HG02571 (cell line): ENCODE data around the gene MAN1A2.
"Not testable (repeated sequence)": the region's sequence is repeated elsewhere in the genome, so short reads cannot be mapped to it uniquely, and the experiment has no call there.

Experiments
- ATAC-seq: cut with Tn5 transposase; IDR thresholded peaks from one replicate; pipeline ENCODE4 v1.9.1; 2021; ENCODE audit warnings: mild to moderate bottlenecking, moderate library complexity; ENCODE audit not compliant: unreplicated experiment

Gene MAN1A2

DNA sequence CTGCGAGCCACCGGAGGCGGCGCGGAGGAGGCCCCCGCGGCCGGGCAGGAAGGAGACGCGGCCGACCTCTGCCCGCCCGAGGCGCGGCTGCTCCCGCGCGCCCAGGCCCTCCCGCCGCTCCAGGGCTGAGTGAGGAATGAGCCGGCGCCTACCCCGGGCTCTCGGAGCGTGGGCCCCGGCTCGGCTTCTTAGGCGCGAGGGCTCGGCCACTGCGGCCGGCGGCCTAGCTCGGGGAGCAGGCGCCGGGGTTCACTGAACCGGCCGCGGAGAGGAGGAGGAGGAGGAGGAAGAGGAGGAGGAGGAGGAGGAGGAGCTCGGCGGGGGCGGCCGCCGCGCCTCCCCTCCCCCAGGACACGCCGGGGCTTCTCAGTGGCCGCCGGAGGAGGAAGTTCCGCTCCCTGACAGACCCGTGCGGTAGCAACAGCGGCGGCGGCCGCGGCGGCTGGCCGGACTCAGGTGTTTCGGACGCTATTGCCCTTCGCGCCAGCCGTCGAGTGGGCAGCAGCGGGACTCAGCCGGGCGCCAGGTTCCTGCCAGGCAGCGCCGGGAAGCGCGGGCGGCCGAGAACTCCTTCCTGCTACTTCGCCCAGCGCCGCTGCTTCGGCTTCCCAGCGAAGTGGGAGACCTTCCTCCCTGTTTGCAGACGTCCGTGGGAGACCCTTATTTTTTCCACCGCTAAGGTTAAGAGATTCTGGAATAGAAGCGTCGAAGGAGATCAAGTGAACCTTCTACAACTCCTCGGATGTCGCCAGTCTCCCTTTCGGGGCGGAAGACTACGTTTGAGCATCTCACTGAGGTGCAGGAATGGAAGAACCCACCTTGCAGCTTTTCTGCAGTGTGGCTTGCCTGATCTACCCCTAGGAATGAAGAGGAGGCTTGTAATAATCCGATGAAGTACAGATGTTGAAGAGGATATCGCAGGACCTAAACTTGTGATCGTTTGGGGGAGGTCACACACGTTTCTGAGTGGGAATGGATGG is at the start of gene MAN1A2:
MAN1A2 (plus strand) TSS at position 404 of the 980 bp plus-strand sequence. CDS start 735 bp downstream, outside the sequence.
- ATAC-seq: peak; percentile 66

DNA sequence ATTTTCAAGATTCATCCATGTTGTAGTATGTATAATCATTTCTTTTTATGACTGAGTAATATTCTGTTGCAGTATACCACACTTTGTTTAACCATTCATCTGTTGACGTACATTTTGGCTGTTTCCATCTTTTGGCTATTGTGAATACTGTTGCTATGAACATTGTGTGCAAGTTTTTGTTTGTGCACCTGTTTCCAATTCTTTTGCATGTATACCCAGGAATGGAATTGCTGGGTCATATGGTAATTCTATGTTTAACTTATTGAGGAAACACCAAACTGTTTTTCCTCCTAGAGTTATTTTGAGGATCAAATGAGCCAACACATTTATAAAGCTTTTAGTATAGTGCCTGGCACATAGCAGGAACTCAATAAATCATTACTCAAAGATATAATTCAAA is 49.2 kb upstream of the MAN1A2 start:
- no peak for ATAC-seq

DNA sequence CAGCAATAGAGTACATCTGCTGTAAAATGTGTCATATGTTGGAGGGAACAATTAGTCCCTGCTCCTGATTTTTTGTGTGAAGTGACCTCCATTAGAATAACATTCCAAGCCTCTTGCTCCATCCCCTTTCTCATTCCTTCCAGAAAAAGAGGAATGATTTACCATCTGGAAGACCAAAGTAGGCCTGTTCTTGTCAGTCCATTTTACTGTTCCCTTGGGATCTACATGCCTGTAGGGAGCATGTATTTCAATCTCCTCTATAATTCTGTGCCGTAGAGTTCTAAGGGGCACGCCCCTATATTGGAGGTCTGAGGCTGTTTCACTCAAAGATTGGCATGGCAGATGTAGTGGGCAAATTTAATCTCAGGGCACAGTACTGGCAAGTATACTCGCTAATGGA is 48.8 kb upstream of the MAN1A2 start:
- no peak for ATAC-seq

DNA sequence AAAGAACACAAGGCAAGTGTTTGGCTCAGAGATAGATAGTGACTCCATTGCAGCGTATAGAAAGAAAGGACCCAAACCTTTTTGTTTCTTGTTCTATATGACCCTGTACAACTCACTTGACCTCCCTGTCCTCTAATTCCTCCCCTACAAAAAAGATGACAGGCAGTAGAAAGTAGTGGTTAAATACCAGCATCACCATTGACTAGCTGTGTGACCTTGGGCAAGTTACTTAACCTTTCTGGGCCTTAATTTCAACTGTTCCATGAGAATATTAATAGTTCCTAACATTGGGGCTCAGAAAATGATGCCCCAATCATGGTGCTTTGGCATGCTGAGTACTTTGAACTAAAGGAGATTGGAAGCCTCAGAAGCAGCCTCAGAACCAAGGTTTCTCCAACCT is 46.7 kb upstream of the MAN1A2 start:
- ATAC-seq: no peak

DNA sequence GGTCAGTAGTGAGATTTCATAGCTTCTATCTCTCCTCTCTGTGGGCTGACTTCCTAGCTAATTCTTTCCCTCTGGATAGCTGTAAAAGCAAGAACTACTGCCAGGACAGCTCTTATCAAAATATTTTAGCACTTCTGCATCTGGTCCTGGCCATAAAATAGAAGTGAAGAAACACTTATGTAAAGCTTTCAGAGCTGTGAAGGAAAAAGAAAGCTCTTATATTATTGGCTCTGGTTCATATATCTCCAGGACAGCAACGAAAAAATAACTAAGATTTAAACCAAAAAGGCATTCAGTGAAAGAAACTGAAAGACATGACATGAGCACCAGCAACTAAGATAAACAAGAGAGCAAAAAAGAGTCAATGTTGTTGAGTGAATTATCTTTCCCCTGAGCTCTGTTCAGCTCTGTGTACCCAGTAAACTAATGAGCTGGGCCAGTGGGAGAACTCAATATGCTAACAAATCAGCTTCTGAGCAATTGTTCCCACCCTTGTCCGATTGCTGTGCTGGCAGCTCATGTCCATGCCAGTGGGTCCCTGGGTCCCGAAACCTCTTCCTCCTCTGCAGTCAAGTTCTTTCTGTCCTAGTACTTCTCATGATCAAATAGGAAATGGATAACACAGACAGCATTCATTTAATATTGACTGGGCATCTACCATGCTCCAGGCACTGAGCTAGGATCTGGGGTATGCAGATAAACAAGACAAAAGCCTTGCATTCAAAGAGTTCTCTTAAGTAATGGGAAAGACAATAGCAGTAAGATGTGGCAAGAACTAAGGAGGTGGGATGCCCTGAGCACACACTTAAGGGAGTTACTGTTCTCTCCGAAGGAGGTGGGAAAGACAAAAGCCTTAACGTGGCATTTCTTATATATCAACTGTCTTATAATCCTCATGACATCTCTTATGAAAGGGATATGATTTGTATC is 45.3 kb upstream of the MAN1A2 start:
- ATAC-seq: no peak

DNA sequence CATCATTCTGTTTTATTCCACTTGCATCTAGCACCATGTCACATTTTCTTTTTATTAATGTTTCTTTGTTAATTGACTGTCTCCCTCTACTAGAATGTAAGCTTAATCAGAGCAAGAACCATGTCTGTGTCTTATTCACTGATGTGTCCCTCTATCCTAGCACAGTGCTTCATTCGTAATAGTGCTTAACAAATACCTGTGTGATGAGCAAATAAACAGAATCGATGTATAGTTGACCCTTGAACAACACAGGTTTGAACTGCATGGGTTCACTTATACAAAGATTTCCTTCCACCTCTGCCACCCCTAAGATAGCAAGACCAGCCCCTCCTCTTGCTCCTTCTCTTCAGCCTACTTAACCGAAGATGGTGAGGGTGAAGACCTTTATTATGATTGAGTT is 42.9 kb upstream of the MAN1A2 start:
- ATAC-seq: no peak

DNA sequence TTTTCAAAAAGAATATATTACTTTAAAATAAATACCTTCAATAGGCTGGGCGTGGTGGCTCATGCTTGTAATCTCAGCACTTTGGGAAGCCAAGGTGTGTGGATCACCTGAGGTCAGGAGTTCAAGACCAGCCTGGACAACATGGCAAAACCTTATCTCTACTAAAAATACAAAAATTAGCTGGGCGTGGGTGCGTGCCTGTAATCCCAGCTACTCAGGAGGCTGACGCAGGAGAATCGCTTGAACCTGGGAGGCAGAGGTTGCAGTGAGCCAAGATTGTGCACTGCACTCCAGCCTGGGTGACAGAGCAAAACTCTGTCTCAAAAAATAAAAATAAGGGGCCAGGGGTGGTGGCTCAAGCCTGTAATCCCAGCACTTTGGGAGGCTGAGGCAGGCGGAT is 41.2 kb upstream of the MAN1A2 start:
- ATAC-seq: not testable (repeated sequence)

DNA sequence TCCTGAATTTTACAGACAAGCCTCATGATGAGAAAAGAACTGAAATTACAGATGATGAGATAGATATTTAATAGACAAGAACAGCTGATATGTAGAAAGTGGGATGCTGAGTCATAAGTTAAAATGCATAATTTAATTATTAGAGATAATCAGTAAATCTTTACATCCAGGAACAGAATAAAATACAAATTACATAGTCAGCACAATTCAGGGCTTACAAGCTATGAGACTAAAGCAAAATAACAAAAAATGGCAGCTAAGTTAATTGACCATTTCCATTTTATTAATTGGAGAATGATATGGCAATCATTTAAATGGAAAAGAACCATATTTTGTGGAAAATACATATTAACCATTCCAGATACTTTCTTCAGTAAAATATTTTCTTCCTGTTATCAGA is 40.2 kb upstream of the MAN1A2 start:
- no peak for ATAC-seq

DNA sequence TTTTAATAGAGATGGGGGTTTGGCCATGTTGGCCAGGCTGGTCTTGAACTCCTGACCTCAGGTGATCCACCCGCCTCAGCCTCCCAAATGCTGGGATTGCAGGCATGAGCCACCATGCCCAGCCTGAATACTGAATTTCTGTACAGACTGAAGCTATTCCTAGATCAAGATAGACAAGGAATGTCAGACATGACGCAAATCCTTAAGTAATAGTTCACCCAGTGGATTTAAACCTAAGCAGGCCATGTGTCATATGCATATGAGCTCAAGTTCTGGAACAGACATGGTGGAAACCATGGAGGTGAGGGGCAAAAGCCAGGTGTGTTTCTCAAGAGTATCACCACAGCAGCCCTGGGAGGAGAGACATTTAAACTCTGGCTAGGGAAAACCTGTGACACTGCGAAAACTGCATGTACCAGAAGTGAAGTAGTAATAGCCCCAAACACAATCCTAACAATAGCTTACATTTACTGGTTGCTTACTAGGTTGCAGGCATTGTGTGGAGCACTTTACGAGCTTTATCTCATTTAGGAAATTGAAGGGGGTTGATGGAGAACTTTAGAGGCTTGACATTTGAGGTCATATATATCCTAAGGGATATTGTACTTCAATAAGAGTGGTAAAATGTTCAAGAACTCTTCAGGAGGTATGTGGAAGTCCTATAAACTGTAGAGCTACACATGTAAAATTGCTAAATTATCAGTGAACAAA is 31.7 kb upstream of the MAN1A2 start:
- ATAC-seq: no peak

DNA sequence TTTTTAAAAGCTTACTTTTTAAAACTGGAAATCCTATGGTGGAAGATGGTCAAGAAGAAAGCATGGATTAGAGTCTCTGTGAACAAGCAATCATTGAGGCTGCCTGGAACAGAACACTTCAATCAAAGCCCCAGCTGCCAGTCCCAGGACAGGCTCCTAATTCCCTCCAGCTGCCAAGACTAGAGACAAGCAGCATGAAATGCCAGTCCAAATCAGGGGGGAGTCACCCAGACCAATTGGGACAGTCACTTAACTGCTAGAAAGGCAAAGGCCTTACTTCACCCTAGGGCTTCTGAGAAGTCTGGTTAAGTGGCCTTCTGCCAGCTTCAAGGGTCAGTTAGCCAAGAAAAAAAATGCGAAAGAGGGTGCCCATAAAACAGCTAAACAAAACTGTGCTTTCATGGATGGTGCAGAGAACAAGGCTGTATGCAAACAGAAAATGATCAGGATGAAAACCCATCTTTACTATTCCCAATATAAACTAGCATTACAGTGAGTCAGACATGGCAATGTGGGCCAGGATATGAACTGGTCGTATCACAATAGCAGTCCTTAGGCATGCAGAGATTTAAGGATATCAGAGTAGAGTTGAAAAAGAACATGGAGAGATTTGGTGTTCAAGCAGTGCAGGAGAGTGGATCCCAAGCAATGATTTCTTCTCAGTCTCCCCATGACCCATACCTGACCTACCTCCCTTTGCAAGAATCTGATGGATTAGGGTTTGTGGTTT is 31.0 kb upstream of the MAN1A2 start:
- no peak for ATAC-seq

DNA sequence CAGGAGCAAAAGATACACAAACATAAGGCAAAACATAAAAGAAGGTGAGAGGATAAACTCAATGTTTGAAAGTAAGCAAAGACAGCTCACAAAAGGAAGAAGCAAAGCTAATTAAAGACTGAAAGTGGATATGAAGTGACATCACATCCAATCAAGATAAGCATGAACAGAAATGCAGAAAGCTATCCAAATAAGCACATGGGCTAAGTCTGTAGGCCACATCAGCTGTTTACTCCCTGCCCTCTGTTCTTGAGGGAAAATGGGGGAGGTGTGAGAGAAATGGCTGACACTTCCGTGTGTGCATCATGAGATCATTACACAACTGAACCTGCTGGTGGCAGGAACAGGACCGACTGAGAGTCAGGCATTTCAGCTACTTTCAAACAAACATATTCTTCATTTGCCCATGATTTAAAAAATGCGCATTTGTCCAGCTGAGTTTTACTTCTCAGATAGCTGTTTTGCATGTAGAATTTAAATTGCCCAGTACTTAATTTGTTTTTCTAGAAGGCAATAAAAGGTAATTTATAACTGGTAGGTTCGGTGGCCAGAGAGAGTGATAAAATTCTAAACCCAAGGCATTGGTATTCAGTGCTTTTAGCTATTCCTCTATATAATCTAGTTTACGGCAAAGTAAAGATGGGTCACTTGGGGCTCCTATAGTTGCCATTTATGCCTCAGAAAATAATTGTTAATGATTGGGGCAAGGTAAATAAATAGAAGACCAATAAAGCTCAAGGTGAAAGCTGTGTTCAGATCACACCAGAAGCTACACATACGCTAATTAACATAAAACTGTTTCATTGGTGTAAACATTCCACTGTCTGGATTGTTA is 27.2 kb upstream of the MAN1A2 start:
- no peak for ATAC-seq

DNA sequence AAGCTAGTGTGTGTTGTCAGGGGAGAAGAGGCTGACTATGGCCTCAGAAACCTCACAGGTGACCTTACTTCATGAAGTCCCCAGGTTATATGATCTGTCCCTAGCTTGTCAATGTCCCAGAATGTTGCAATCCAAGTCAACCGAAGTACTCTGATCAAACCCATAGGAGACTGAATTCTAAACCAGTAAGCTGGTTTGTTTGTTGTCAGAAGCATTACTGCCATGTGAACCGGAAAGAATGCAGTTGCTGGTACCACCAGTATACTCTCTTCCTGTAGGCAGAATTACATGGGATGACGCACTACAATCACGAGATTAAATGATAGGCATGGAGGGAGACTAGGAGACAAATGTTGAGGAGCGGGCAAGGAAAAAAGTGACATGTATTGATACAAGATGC is 26.1 kb upstream of the MAN1A2 start:
- ATAC-seq: no peak

DNA sequence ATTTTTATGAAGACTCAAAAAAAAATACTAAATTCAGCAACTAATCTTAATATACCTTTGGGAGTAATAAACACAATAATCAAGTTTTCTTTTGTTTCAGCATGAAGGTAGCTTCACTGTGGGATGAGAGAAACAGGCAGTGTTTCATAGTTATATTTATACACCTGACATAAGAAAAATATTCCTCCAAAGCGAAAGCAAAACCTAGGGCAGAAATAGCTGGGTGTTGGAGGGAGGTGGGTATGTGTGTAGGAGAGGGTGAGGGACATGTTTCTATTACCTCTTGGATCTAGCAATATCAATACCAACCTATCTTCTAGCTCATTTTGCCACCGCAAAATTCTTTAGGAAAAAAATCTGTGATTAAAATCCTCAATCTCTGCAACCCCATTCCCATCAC is 24.9 kb upstream of the MAN1A2 start:
- ATAC-seq: no peak

DNA sequence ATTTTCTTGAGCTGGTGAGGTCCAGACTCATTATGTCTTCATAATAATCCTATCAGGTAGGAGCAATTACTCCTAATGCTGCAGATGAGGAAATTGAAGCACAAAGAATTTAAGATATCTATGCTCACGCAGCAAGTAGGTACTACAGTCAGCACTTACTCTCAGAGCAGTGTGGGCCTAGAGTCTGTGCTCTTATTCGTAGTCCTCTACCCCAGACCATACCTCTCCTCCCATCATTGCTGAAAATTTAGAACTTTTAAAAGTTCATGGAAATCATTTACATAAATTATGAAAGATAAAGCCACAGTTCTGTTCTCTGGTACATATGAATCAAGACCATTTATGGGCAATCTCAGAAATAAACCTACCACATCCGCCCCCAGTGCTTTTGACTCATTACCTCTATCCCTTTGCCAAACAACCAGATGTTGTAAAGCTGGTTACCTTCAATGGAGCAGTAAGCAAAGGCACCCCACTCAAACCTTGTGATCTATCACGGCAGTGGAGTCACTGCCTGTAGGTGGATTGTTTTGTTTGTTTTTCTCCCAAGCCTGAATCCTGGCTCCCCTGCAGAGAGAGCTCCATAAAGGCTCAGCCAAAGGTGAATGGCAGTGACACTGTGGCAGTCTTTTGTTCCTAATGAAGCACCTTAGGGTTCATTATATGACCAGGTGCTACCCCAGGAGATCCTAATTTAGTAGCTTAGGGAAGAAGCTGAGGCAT is 20.9 kb upstream of the MAN1A2 start:
- ATAC-seq: no peak

DNA sequence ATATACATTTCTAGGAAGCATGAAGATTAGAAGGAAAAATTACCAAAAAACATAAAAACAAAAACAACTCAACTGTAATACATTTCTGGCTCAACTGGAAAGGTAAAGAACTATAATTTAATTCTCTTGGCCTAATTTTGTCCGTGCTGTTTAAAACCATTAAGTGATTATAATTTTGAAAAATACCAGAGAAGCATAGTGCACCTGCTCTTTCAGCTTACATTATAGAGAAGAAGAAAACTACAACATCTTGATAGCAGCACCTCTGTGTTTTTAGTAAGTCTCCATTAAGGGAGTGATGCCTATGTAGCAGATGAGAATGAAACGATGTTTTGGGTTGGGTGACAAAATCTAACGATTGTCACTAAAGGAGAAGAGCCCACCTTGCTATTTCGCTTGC is 19.3 kb upstream of the MAN1A2 start:
- ATAC-seq: no peak

DNA sequence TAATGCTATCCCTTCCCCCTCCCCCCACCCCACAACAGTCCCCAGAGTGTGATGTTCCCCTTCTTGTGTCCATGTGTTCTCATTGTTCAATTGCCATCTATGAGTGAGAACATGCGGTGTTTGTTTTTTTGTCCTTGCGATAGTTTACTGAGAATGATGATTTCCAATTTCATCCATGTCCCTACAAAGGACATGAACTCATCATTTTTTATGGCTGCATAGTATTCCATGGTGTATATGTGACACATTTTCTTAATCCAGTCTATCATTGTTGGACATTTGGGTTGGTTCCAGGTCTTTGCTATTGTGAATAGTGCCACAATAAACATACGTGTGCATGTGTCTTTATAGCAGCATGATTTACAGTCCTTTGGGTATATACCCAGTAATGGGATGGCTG is 14.6 kb upstream of the MAN1A2 start:
- ATAC-seq: not testable (repeated sequence)

DNA sequence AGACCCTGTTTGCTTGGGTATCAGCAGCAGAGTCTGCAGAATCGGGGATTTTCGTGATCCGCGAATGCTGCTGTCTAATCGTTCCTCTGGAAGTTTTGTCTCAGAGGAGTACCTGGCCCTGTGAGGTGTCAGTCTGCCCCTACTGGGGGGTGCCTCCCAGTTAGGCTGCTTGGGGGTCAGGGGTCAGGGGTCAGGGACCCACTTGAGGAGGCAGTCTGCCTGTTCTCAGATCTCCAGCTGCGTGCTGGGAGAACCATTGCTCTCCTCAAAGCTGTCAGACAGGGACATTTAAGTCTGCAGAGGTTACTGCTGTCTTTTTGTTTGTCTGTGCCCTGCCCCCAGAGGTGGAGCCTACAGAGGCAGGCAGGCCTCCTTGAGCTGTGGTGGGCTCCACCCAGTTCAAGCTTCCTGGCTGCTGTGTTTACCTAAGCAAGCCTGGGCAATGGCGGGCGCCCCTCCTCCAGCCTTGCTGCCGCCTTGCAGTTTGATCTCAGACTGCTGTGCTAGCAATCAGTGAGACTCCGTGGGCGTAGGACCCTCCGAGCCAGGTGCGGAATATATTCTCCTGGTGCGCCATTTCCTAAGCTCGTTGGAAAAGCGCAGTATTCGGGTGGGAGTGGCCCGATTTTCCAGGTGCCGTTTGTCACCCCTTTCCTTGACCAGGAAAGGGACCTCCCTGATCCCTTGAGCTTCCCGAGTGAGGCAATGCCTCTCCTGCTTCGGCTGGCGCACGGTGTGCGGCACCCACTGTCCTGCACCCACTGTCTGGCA is 9.2 kb upstream of the MAN1A2 start:
- ATAC-seq: not testable (repeated sequence)

DNA sequence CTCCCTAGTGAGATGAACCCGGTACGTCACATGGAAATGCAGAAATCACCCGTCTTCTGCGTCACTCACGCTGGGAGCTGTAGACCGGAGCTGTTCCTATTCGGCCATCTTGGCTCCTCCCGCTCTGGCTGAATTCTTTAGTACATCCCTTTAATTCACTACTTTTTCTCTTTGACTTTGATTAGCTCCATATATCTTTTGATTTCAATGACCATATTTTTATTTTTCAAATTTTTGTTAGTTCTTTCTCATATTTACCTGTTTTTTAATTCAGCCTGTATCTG is 8.7 kb upstream of the MAN1A2 start:
- ATAC-seq: not testable (repeated sequence)
